Adrenal gland (tissue), 12 donors: ENCODE data around the gene TOP2A. TPM values are rescaled to one million over a fixed set of nuclear protein-coding genes. Genes with fewer than 3 reads are reported as not detected.
A peak's percentile ranks its signal among the peaks of the same experiment; 100 is the strongest.

Experiments used
- DNase-seq, 7 donors: peaks; one replicate each; pipeline ENCODE4 v3.0.0-alpha.2; 2019 to 2020
- H3K27ac ChIP-seq, 5 donors: fragments of 200-600 bp; sonication (generic) in 4 of 5; 1 replicate in 3 of 5; 2 replicates in 2 of 5; pipeline versions ENCODE4 v1.5.1 to v1.8.0; 2016 to 2020; ENCODE audit warnings: mild to moderate bottlenecking in 1 of 5
- H3K27me3 ChIP-seq: fragments of 200-600 bp; 2 replicates; pipeline ENCODE4 v1.8.0; 2021
- H3K36me3 ChIP-seq, 2 donors: fragments of 200-600 bp; replicated peaks in 1 of 2; 1 replicate in 1 of 2; 2 replicates in 1 of 2; pipeline versions ENCODE4 v1.5.1 to v1.8.0; 2018 to 2022
- H3K4me1 ChIP-seq, 2 donors: fragments of 200-600 bp; replicated peaks in 1 of 2; 1 replicate in 1 of 2; 2 replicates in 1 of 2; pipeline versions ENCODE4 v1.5.1 to v1.8.0; 2018 to 2021
- H3K4me3 ChIP-seq, 4 donors: fragments of 200-600 bp; sonication (generic) in 3 of 4; one replicate each; pipeline ENCODE4 v1.5.1; 2016 to 2018
- H3K9me3 ChIP-seq, 3 donors: fragments of 200-600 bp; sonication (generic) in 1 of 3; replicated peaks in 1 of 3; 1 replicate in 2 of 3; 2 replicates in 1 of 3; pipeline versions ENCODE4 v1.5.1 to v1.8.0; 2016 to 2021
- POLR2A ChIP-seq, 2 donors: fragments of 450-650 bp; IDR thresholded peaks; one replicate each; pipeline ENCODE4 v1.6.1; 2017; ENCODE audit warnings: antibody characterized with exemption in 2 of 2, mild to moderate bottlenecking in 2 of 2, moderate library complexity in 1 of 2
- WGBS, 4 donors: extraction: QIAGEN DNeasy Blood & Tissue Kit in 2 of 4; methylation state at CpG; one replicate each; pipeline versions ENCODE4 v1.1.5 to v1.1.7; 2013 to 2017; 5-methylcytosine and 5-hydroxymethylcytosine counted together
- intact Hi-C, 2 donors: fragments of 100-400 bp; cut with DNase I; formaldehyde crosslinking; loops; one replicate each; pipeline versions ENCODE4 v1.14.1 to v1.15.0; 2022 to 2023
- polyA plus RNA-seq, 3 donors: library from polyadenylated mRNA; stranded (reverse); fragments of 200-250 nt in 2 of 3; fragments of 350-450 nt in 1 of 3; fragmentation: Illumina TruSeq in 1 of 3; extraction: RNeasy Lipid Tissue Mini Kit (QIAGEN cat#74804) in 1 of 3; gene quantifications; one replicate each; pipeline ENCODE4 v1.2.3, GENCODE V29; 2013 to 2014
- total RNA-seq, 9 donors: library from RNA; depleted of rRNA in 4 of 9; stranded (reverse); fragments of >200 nt in 4 of 9; fragments of 120-200 nt in 1 of 9; fragmentation: NEBNext Ultra II Directional in 1 of 9; extraction: Animal tissue kit (Norgen Biotek cat#: 25700) in 1 of 9; gene quantifications; one replicate each; pipeline versions ENCODE4 v1.1.0 to v1.2.4, GENCODE V29; 2013 to 2023
- TF ChIP-seq, protein P1 (sequence below), 6 experiments: fragments of 450-650 bp in 4 of 6; fragments of 200-600 bp in 2 of 6; sonication (generic) in 1 of 6; IDR thresholded peaks; 1 replicate in 5 of 6; 2 replicates in 1 of 6; pipeline versions ENCODE4 v1.5.1 to v1.8.0; 2016 to 2021; ENCODE audit warnings: antibody characterized with exemption in 6 of 6, mild to moderate bottlenecking in 2 of 6, moderate library complexity in 1 of 6
- donor health status: healthy with polysubstance abuse.
- donor health status: Bipolar disorder and iron deficiency.
- donor health status: DM: yes; HTN: yes; CAD: no.
- donor health status: DM: no; HTN: no; CAD: no.
- donor health status: DM: no; HTN: no; CAD: no.
- donor health status: DM: yes; HTN: yes; CAD: no.

Gene TOP2A
- total and polyA plus RNA-seq, 12 donors: 0.32 to 51.1 (median 3.8) TPM

DNA sequence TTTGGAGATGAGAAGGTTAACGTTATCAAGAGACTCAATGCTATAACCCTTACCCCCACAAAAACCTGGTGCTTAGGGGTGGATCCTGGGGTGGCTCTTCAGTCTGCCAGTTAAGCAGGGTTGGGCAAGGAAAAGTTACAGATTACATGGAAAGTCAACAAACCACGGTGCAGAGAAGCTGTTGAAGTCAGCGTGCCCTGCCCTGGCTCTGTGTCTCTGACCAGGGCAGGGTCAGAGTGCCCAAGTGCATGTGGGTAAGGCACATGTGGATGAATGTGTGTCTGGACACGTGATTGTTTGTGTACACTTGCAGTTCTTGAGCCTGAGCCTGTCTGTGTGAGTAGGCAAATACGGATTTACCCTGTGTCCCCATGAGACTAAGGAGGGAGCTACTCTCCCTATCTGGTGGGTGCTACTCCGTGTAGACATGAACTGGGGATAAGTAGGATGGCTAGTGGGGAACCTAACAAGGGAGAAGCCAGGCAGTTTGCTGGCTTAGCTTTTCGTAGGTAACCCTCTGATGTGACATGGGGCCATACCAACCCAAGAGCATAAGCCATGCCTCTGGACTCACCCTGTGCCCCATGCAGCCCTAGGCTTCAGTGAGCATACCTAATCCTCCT lies 31.1 kb upstream of the TOP2A start:
- peak in 1 of 7 donors; percentile 15 for DNase-seq
- WGBS, 4 donors: 40 to 58% (median 54%) methylated on average over 7 of the region's 7 CpGs
- H3K4me3 ChIP-seq: peak overlapping the region in 1 of 4 donors; percentile 19
- H3K4me1 ChIP-seq: peaks cover 20 to 62% of the 10 kb centered on the region in 2 donors
- intact Hi-C loops: loop anchor here in 1 of 2 donors (10.0 kb wide), 1 partner anchor 116 kb away; the partner anchor contains the start of gene CCR7
- TF ChIP-seq, protein P1, sequence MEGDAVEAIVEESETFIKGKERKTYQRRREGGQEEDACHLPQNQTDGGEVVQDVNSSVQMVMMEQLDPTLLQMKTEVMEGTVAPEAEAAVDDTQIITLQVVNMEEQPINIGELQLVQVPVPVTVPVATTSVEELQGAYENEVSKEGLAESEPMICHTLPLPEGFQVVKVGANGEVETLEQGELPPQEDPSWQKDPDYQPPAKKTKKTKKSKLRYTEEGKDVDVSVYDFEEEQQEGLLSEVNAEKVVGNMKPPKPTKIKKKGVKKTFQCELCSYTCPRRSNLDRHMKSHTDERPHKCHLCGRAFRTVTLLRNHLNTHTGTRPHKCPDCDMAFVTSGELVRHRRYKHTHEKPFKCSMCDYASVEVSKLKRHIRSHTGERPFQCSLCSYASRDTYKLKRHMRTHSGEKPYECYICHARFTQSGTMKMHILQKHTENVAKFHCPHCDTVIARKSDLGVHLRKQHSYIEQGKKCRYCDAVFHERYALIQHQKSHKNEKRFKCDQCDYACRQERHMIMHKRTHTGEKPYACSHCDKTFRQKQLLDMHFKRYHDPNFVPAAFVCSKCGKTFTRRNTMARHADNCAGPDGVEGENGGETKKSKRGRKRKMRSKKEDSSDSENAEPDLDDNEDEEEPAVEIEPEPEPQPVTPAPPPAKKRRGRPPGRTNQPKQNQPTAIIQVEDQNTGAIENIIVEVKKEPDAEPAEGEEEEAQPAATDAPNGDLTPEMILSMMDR (IDR thresholded peaks at IDR 0.05): no peak
- TF ChIP-seq POLR2A (IDR thresholded peaks at IDR 0.05): no peak
- no peaks in the 10 kb centered on the region for H3K9me3 ChIP-seq
- H3K36me3 ChIP-seq: peaks cover 0 to 17% of the 10 kb centered on the region in 2 donors
- peak overlapping the region in 3 of 5 donors; percentile 10 to 80 (median 59) for H3K27ac ChIP-seq
- no peaks in the 10 kb centered on the region for H3K27me3 ChIP-seq

DNA sequence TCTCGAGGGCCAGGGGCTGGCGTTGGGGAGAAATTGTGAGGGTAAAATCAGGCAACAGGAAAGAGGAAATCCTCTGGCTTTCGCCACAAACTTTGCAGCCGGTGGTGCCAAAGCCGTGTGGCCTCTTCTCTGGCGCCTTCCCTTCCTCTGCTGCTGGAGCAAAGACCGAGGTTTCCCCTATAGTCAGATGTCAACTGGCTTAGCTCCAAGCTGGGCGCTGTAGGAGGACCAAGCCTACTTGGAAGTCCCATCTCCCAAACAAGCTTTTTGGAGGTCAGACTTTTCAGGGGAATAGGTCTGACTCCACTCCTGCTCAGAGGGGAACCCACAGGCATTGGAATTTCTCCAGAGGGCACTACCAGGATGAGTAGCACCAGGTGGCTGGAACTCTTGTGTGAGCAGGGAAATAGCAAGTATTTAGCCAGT lies 30.5 kb upstream of the TOP2A start:
- intact Hi-C loops: loop anchor here in 1 of 2 donors (10.0 kb wide), 1 partner anchor 117 kb away; the partner anchor contains the start of gene CCR7
- TF ChIP-seq, protein P1 (IDR thresholded peaks at IDR 0.05): no peak
- no peak for TF ChIP-seq POLR2A (IDR thresholded peaks at IDR 0.05)
- peak overlapping the region in 3 of 5 donors; percentile 10 to 80 (median 59) for H3K27ac ChIP-seq
- peak in 3 of 7 donors; percentile 33 to 73 (median 37) for DNase-seq
- peak overlapping the region in 1 of 4 donors; percentile 60 for H3K4me3 ChIP-seq
- no peaks in the 10 kb centered on the region for H3K9me3 ChIP-seq
- WGBS, 4 donors: 41 to 55% (median 48%) methylated on average over 8 of the region's 8 CpGs
- H3K27me3 ChIP-seq: no peaks in the 10 kb centered on the region
- H3K4me1 ChIP-seq: peaks cover 20 to 62% of the 10 kb centered on the region in 2 donors
- H3K36me3 ChIP-seq: peaks cover 0 to 12% of the 10 kb centered on the region in 2 donors

DNA sequence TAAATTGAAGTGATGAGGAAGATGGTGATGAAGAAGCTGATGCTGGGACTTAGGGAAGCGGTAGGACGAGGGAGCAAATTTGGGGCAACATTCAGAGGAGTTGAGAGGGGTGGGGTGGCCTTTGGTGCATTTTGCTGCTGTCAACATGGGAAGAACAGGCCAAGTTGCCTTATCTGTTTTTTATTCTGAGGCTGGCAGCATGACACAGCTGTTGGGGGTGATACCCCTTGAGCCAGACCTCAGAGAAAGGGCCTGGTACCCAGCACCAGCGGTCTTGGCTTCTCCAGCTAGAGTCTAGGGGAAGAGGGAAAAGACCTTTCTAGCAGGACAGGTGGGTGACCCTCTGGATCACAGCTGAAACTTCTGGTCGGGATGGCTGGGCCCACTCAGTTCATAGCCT lies 30.1 kb upstream of the TOP2A start:
- Histone ChIP-seq H3K9me3 (no peaks in the 10 kb centered on the region), H3K4me1 (peaks cover 19 to 59% of the 10 kb centered on the region in 2 donors), H3K27ac (peak overlapping the region in 3 of 5 donors; percentile 6 to 80 (median 59)), H3K36me3 (peaks cover 0 to 8% of the 10 kb centered on the region in 2 donors), H3K4me3 (peak overlapping the region in 1 of 4 donors; percentile 60), H3K27me3 (no peaks in the 10 kb centered on the region)
- WGBS, 4 donors: 62 to 88% (median 66%) methylated on average over 4 of the region's 4 CpGs
- peak in 1 of 7 donors; percentile 7 for DNase-seq
- intact Hi-C loops: loop anchor here in 1 of 2 donors (10.0 kb wide), 1 partner anchor 117 kb away; the partner anchor contains the start of gene CCR7
- TF ChIP-seq POLR2A (IDR thresholded peaks at IDR 0.05): no peak
- TF ChIP-seq, protein P1 (IDR thresholded peaks at IDR 0.05): no peak

DNA sequence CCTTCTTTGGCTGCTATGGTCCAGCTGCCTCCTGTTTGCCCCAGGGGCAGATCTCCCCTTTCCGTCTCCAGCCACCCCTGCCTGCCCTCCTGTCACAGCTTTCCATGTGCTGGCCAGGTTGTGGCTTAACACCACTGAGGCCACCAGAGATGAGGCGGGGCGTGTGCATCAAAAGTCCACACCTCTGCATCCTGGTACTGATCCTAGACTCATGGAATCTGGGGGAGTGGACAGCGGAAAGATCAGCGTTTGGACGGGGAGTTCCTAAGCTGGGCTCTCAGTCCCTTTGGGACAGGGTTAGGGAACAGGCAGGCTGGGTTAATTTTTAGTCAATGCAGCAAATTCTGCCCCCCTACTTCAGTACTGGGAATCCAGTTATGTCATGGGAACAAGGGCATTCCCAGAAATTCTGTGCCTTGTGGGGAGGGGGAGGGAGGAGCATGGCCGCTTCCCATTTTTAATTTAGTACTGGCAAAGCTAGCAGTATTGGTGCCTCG lies 29.5 kb upstream of the TOP2A start:
- Histone ChIP-seq H3K4me1 (peaks cover 13 to 58% of the 10 kb centered on the region in 2 donors), H3K9me3 (no peaks in the 10 kb centered on the region), H3K27me3 (no peaks in the 10 kb centered on the region), H3K36me3 (peaks cover 0 to 2% of the 10 kb centered on the region in 2 donors), H3K4me3 (peak overlapping the region in 1 of 4 donors; percentile 60), H3K27ac (peak overlapping the region in 3 of 5 donors; percentile 6 to 80 (median 59))
- WGBS, 4 donors: 50 to 63% (median 54%) methylated on average over 7 to 8 of the region's 8 CpGs
- peak in 1 of 7 donors; percentile 5 for DNase-seq
- TF ChIP-seq, protein P1 (IDR thresholded peaks at IDR 0.05): no peak
- TF ChIP-seq POLR2A (IDR thresholded peaks at IDR 0.05): no peak
- intact Hi-C loops: loop anchor here in 1 of 2 donors (10.0 kb wide), 1 partner anchor 118 kb away; the partner anchor contains the start of gene CCR7
